NCI-H128 (cell line): ENCODE measurements around the gene FERMT1.
"Not testable (repeated sequence)": the region's sequence is repeated elsewhere in the genome, so short reads cannot be mapped to it uniquely, and the experiment has no call there.

Experiments used
- DNase-seq: peaks from one replicate; lab custom pipeline; 2025; ENCODE audit not compliant: unreplicated experiment; lab: John Stamatoyannopoulos, UW

FERMT1 gene

GRCh38 chr20:6040958-6041807 lies 81.6 kb downstream of the FERMT1 start:
- no peak for DNase-seq

DNA sequence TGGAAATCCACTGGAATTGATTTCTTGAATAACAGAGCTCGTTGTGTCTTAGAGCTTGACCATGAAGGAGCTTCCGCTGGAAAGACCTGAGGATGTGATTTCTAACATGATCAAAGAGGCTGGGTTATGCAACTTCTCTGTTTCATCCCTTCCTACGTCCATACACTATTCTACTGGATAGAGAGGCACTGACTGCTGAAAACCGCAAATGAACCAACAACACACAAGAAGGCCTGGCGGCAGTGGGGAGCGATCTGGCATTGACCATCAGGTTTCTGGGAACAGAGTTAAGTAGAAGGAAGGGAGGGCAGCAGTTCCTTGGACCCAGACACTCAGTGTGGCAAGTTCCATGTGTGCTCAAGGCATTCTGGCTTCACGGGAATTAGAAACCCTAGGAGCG lies 82.3 kb downstream of the FERMT1 start:
- DNase-seq, result no peak

DNA sequence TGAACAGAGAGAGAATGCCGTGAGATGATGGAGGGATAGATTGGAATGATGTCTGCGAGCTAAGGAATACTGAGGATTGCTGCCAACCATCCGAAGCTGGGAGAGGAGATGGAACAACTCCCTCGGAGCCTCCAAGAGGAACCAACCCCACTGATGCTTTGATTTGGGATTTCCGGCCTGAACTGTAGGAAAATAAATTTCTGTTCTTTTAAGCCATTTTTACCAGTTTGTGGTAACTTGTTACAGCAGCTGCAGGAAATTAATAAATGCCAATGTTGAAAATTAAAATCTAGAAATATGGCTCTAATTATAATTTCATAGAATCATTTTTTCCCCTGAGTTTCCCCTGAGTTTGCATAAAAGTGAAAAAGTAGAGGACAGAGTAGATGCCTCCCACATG lies 83.1 kb downstream of the FERMT1 start:
- DNase-seq, result no peak

DNA sequence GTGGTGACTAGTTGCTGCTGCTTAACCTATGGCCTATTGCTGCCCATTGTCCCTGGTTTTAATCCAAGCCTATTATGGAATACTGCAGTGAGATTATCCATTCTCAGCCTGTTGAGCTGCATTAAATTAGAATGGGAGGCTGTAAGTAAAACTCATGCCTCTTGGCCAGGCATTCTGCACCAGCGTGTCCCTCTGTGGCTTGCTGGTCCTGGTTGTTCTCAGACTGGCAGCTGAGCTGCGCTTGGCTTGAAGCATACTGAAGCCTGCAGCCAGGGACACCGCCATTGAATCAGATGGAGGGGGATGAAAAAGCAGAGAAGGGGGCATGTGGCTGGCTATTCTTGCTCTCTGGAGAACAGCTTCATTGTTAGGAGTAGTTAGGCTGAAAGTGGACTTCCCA lies 84.6 kb downstream of the FERMT1 start:
- no peak for DNase-seq

DNA sequence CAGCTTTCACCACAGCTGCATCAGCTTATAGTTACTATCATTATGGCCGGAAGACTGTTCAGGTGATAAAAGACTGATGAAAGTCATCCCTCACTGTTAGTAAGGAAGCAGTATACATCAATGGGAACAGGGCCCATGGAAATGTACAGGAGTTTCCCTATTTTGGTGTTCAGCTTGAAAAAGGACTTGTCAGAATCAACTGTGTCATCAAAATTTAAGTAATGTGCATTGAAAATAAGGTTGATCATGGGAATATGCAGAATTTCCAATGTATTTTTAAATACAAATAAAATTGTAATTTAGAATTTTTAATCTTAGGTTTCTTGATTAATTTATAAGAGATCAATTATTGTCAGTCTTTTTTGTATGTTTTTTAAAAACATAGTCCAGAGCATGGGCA lies 85.7 kb downstream of the FERMT1 start:
- no peak for DNase-seq

DNA sequence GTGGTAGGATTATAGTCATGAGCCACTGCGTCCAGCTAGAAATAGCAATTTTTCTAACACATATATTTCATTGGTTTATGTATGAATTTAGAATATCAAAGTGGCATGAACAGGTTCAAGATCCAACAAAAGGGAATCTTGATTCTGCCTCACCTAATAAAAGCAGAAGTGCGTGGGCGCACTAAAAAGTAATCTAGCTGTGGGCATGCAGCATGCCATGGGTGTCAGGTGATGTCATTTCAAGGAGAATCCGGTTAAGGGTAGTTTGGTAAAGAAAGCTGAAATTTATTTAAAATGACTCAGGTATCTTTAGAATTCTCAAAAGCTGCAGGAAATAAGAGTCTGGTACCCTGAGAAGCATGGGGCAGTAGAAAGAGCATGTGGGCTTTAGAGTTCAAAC lies 86.6 kb downstream of the FERMT1 start:
- no peak for DNase-seq

DNA sequence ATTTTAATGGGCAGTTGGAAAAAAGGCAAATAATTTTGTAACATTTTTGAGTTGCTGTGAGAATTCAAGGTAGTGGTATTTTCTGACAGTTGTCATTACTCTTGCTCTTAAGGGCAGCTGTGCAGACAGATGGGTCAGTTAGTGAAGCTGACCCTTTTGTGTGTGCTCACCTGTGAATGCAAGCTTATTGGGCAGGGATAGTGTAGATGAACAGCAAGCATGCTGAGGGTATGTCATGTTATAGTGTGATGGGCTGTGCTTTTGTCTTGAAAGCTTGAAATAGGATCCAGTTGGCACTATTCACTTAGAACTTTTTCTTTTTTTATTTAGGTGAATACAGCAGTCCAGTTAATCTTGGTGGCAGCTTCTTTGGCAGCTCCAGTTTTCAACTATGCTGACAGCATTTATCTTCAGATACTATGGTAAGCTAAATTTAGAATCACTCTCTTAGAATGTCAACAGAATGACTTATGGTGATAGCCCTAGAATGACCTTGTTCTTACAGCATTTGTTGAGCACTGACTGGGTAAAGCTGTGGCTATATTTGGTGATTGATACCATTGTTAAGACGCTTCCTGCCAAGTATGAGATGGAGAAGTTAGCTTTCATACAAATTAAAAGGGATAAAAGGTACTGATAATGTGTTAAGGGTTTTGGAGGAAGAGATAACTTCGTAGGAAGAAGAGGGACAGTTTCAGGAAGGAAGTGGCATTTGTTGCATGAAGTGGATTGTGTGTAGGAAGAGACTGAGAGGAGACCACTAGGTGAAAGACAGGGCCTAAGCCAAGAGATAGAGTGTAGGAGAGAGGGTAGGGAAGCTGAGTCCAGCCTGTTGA lies 88.5 kb downstream of the FERMT1 start:
- DNase-seq, result no peak

- DNase-seq, result not testable (repeated sequence)
Observed at GRCh38 chr20:6032907-6033306, 89.9 kb downstream of the FERMT1 start.

- DNase-seq, result no peak
Observed at GRCh38 chr20:6030453-6031080, 92.3 kb downstream of the FERMT1 start.

- DNase-seq, result no peak
Observed at GRCh38 chr20:6029538-6029937, 93.3 kb downstream of the FERMT1 start.

DNA sequence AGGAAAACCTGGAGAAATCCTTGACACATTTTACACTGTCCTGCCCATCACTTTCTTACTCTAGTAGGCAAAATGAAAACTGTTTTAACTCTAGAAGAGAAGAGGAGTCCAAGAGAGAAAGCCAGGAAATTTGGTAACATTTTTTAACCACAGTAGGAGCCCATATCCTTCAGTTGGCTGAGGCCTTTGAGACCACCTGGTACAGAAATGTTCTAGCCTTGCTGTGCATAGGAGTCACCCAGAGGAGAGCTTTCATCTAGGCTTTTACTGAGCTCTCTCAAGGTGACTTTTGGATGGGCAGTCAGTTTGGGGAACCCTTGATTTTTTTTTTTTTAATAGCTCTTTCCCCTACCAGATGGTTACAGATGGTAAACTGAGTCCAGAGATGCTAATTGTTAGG lies 94.0 kb downstream of the FERMT1 start:
- DNase-seq, result no peak

- DNase-seq, result no peak
Observed at GRCh38 chr20:6026051-6026450, 96.8 kb downstream of the FERMT1 start.
